Measurements from ENCODE around the gene PACC1. TPM values are rescaled to one million over a fixed set of nuclear protein-coding genes. Genes with fewer than 3 reads are reported as not detected.

The PACC1 gene
- total RNA-seq, 4 donors from 2014 or later = 2.2 to 5.0 (median 3.7) TPM

DNA sequence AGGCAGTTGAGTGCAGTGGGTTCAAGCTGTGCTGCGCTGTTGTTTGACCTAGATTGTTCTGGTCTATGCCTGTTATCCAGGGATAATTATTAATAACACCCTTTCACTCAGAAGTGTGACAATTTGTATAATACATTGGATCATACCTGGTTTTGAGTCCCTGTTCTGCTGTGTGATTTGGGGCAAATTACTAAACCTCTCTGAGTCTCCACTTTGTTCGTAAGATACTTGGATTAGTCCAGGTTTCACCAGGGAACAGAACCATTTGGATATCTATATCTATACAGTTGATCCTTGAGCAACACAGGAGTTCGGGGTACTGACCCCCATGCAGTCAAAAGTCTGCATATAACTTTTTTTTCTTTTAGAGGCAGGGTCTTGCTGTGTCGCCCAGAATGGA is 20.3 kb upstream of the PACC1 start:
- Histone ChIP-seq H3K4me1 (peaks cover 14 to 37% (median 21%) of the 10 kb centered on the region in 4 donors), H3K9me3 (no peaks in the 10 kb centered on the region), H3K27ac (replicated peaks in 1 of 4) (peak overlapping the region in 1 of 4 donors; percentile 93), H3K36me3 (no peaks in the 10 kb centered on the region), H3K4me3 (no peak overlapping the region), H3K27me3 (no peaks in the 10 kb centered on the region)
- DNase-seq (ENCODE audit: extremely low spot score) = no peak
- TF ChIP-seq EP300 (IDR thresholded peaks at IDR 0.05) (no peak), CTCF (IDR thresholded peaks at IDR 0.05) (no peak), POLR2AphosphoS5 (IDR thresholded peaks at IDR 0.05) (no peak), POLR2A (IDR thresholded peaks at IDR 0.05; ENCODE audit: low read depth) (no peak)
- intact Hi-C loops (cut with DNase I) = no loop called here
- WGBS = 100% methylated on average over 4 of the region's 4 CpGs

GRCh38 chr1:212433577-212434462 is 19.1 kb upstream of the PACC1 start:
- WGBS = 57% methylated on average over 10 of the region's 17 CpGs
- Histone ChIP-seq H3K4me3 (peak overlapping the region; percentile 83 to 99 (median 90)), H3K36me3 (no peaks in the 10 kb centered on the region), H3K27me3 (no peaks in the 10 kb centered on the region), H3K27ac (replicated peaks in 1 of 4) (peak overlapping the region; percentile 91 to 96 (median 92)), H3K4me1 (peaks cover 11 to 33% (median 21%) of the 10 kb centered on the region in 4 donors), H3K9me3 (no peaks in the 10 kb centered on the region)
- intact Hi-C loops (cut with DNase I) = no loop called here
- DNase-seq (ENCODE audit: extremely low spot score) = no peak
- no peak for TF ChIP-seq POLR2AphosphoS5 (IDR thresholded peaks at IDR 0.05)
- TF ChIP-seq EP300 (IDR thresholded peaks at IDR 0.05) = no peak
- TF ChIP-seq CTCF (IDR thresholded peaks at IDR 0.05) = no peak
- TF ChIP-seq POLR2A (IDR thresholded peaks at IDR 0.05; ENCODE audit: low read depth) = no peak

GRCh38 chr1:212432661-212433576 is 18.2 kb upstream of the PACC1 start, which contains the start of gene NENF:
TSS of gene NENF (plus strand) at chr1:212432920. CDS start at chr1:212432944, 24 bp downstream.
- intact Hi-C loops (cut with DNase I) = no loop called here
- DNase-seq (ENCODE audit: extremely low spot score) = no peak
- Histone ChIP-seq H3K27me3 (no peaks in the 10 kb centered on the region), H3K36me3 (no peaks in the 10 kb centered on the region), H3K27ac (replicated peaks in 1 of 4) (peak within 1 kb of the TSS; percentile 91 to 96 (median 92)), H3K4me3 (peak within 1 kb of the TSS; percentile 83 to 99 (median 90)), H3K4me1 (peaks cover 11 to 30% (median 21%) of the 10 kb centered on the region in 4 donors), H3K9me3 (no peaks in the 10 kb centered on the region)
- TF ChIP-seq CTCF (IDR thresholded peaks at IDR 0.05) = no peak
- peak; percentile 70 to 82 for TF ChIP-seq POLR2AphosphoS5 (IDR thresholded peaks at IDR 0.05)
- 0% methylated on average over 5 of the region's 86 CpGs for WGBS

- DNase-seq (ENCODE audit: extremely low spot score) = no peak
- H3K36me3 ChIP-seq = no peaks in the 10 kb centered on the region
- peak overlapping the region; percentile 83 to 99 (median 90) for H3K4me3 ChIP-seq
- H3K4me1 ChIP-seq = peaks cover 11 to 30% (median 21%) of the 10 kb centered on the region in 4 donors
- H3K9me3 ChIP-seq = no peaks in the 10 kb centered on the region
- WGBS = 18% methylated on average over 5 of the region's 5 CpGs
- peak overlapping the region; percentile 91 to 96 (median 92) for H3K27ac ChIP-seq (replicated peaks in 1 of 4)
- intact Hi-C loops (cut with DNase I) = no loop called here
- no peaks in the 10 kb centered on the region for H3K27me3 ChIP-seq
- no peak for TF ChIP-seq EP300 (IDR thresholded peaks at IDR 0.05)
- TF ChIP-seq CTCF (IDR thresholded peaks at IDR 0.05) = no peak
- no peak for TF ChIP-seq POLR2A (IDR thresholded peaks at IDR 0.05; ENCODE audit: low read depth)
- TF ChIP-seq POLR2AphosphoS5 (IDR thresholded peaks at IDR 0.05) = no peak
These were observed 17.6 kb upstream of the PACC1 start for GRCh38 chr1:212432272-212432660.
